K562 (cell line): ENCODE data around the gene LRMDA. TPM values are rescaled to one million over a fixed set of nuclear protein-coding genes. Genes with fewer than 3 reads are reported as not detected.

Source experiments
- ASH1L ChIP-seq: fragments of 450-650 bp; IDR thresholded peaks from 2 replicates; pipeline ENCODE4 v1.6.1; 2018; ENCODE audit warnings: borderline replicate concordance, mild to moderate bottlenecking, low read depth; ENCODE audit not compliant: partially characterized antibody
- ATF7 ChIP-seq: fragments of 450-650 bp; IDR thresholded peaks from 2 replicates; pipeline ENCODE4 v1.7.1; 2014; ENCODE audit warnings: mild to moderate bottlenecking, moderate library complexity
- E2F3 ChIP-seq: fragments of 250-450 bp; sonication (Bioruptor Pico); IDR thresholded peaks from 2 replicates; pipeline ENCODE4 v1.4.0; 2020; ENCODE audit warnings: mild to moderate bottlenecking
- EP400 ChIP-seq: fragments of 450-650 bp; IDR thresholded peaks from 2 replicates; pipeline ENCODE4 v1.6.1; 2017; ENCODE audit warnings: antibody characterized with exemption, mild to moderate bottlenecking, moderate library complexity
- HNRNPUL1 ChIP-seq: fragments of 200-400 bp; formaldehyde crosslinking; IDR thresholded peaks from 2 replicates; pipeline ENCODE4 v1.6.1; 2017; ENCODE audit warnings: low read length
- KAT8 ChIP-seq: fragments of 450-650 bp; IDR thresholded peaks from 2 replicates; pipeline ENCODE4 v1.6.1; 2016; ENCODE audit warnings: low read depth, mild to moderate bottlenecking
- NCOA4 ChIP-seq: fragments of 450-650 bp; IDR thresholded peaks from 2 replicates; pipeline ENCODE4 v1.6.1; 2018; ENCODE audit warnings: mild to moderate bottlenecking; ENCODE audit not compliant: partially characterized antibody
- PCBP1 ChIP-seq: fragments of 200-400 bp; formaldehyde crosslinking; IDR thresholded peaks from 2 replicates; pipeline ENCODE4 v1.6.1; 2018; ENCODE audit warnings: mild to moderate bottlenecking, low read depth, low read length; ENCODE audit not compliant: poor library complexity, severe bottlenecking
- SIN3B ChIP-seq: fragments of 450-650 bp; IDR thresholded peaks from 2 replicates; pipeline ENCODE4 v1.6.1; 2017; ENCODE audit warnings: low read depth, mild to moderate bottlenecking, moderate library complexity
- TAF7 ChIP-seq: fragments of 450-650 bp; IDR thresholded peaks from 2 replicates; pipeline ENCODE4 v1.6.1; 2016; ENCODE audit warnings: missing genetic modification characterization, missing compliant biosample characterization
- ZNF165 ChIP-seq: fragments of 250-450 bp; sonication (Bioruptor Pico); IDR thresholded peaks from 2 replicates; pipeline ENCODE4 v1.4.0; 2020; ENCODE audit warnings: borderline replicate concordance
- ZNF41 ChIP-seq: fragments of 250-450 bp; sonication (Bioruptor Pico); conservative IDR thresholded peaks from 2 replicates; pipeline ENCODE4 v1.4.0; 2020; ENCODE audit warnings: mild to moderate bottlenecking
- ZNF764 ChIP-seq: fragments of 250-450 bp; sonication (Bioruptor Pico); IDR thresholded peaks from 2 replicates; pipeline ENCODE4 v1.4.0; 2020; ENCODE audit warnings: low read depth, mild to moderate bottlenecking, moderate library complexity
- polyA plus RNA-seq, 8 experiments: library from polyadenylated mRNA; depleted of rRNA in 4 of 8; stranded (reverse) in 5 of 8; unstranded in 3 of 8; fragments of >200 nt; fragmentation: Nextera tagmentation in 2 of 8; fragmentation: Illumina TruSeq in 1 of 8; extraction: Ambion mirVana in 2 of 8; extraction: Trizol in 1 of 8; gene quantifications; 2 replicates each; pipeline versions ENCODE4 v1.2.1 to v1.2.3, GENCODE V29; 2011 to 2014; ENCODE audit warnings: inconsistent platforms in 1 of 8, missing spikeins in 1 of 8
- total RNA-seq, 7 experiments: library from RNA; depleted of rRNA in 6 of 7; stranded (reverse); fragments of >200 nt in 6 of 7; fragmentation: Illumina TruSeq in 2 of 7; extraction: Trizol in 2 of 7; gene quantifications; 2 replicates each; pipeline versions ENCODE4 v1.2.1 to v1.2.3, GENCODE V29; 2011 to 2021; ENCODE audit warnings: low replicate concordance in 1 of 7
- TF ChIP-seq, protein P1 (sequence below), 2 experiments: fragments of 450-650 bp; conservative IDR thresholded peaks; 2 replicates each; pipeline ENCODE4 v1.6.1; 2017; ENCODE audit warnings: mild to moderate bottlenecking in 2 of 2, moderate library complexity in 2 of 2
- TF ChIP-seq, protein P2 (sequence below), 2 experiments: fragments of 450-650 bp in 1 of 2; sonication (generic) in 1 of 2; formaldehyde crosslinking in 1 of 2; IDR thresholded peaks; 2 replicates each; pipeline versions ENCODE4 v1.7.1 to v1.9.0; 2016 to 2022; ENCODE audit warnings: inconsistent platforms in 1 of 2, mild to moderate bottlenecking in 1 of 2, missing genetic modification reagents in 1 of 2
- TF ChIP-seq, protein P3 (sequence below): fragments of 250-450 bp; sonication (Bioruptor Pico); IDR thresholded peaks from 2 replicates; pipeline ENCODE4 v1.4.0; 2020; ENCODE audit warnings: mild to moderate bottlenecking

LRMDA gene
- total and polyA plus RNA-seq, 9 of the 15 experiments (the other 6 are each of a cell fraction or from before 2014, with no cell fraction given): 0.25 TPM; not detected in 8

DNA sequence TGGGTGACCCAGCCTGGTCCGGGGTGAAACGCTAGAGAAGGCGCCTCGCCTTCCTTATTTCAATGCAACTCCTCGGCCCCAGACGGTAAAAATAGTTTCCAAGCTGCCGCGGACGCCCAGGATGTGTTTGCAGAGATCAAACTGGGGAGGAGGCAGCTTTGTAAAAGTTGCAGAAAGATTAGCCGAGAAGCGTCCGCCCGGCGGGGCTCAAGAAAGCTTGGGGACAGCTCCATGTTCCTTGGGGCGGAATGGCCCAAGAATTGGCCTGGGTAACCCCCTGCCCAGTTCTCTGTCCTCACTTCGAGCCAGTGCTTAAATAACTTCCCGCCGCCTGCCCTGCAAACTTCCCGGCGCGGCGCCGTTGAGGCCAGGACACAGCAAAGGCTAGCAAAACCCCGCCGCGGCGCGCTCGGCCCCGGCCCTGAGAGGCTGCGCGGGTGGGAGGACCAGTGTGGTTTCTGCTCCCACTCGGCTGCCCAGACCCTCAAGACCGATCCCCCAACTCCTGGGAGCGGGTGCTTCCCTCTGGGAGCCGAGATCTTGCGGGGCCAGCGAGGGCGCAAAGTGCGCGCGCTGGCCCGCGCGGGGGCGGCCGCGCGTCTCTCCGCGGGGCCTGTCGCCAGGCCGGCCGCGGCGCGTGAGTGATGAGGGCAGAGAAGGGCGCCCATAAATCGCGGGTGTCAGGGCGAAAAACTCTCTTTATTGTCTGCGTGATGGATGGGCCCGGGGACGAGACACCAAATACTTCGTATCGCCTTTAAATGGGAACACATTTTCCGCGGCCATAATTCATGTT lies 23.5 kb upstream of the LRMDA start (continued):
- TF ChIP-seq, protein P1, sequence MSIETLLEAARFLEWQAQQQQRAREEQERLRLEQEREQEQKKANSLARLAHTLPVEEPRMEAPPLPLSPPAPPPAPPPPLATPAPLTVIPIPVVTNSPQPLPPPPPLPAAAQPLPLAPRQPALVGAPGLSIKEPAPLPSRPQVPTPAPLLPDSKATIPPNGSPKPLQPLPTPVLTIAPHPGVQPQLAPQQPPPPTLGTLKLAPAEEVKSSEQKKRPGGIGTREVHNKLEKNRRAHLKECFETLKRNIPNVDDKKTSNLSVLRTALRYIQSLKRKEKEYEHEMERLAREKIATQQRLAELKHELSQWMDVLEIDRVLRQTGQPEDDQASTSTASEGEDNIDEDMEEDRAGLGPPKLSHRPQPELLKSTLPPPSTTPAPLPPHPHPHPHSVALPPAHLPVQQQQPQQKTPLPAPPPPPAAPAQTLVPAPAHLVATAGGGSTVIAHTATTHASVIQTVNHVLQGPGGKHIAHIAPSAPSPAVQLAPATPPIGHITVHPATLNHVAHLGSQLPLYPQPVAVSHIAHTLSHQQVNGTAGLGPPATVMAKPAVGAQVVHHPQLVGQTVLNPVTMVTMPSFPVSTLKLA (conservative IDR thresholded peaks at IDR 0.05): no peak
- TF ChIP-seq ASH1L (no peak), E2F3 (CRISPR knock-in tag) (no peak), HNRNPUL1 (no peak), ZNF165 (no peak), NCOA4 (no peak), ZNF41 (CRISPR knock-in tag) (no peak), TAF7 (no peak), ZNF764 (CRISPR knock-in tag) (no peak), EP400 (no peak), ATF7 (no peak), PCBP1 (no peak), KAT8 (no peak), SIN3B (no peak)
- TF ChIP-seq, protein P2, sequence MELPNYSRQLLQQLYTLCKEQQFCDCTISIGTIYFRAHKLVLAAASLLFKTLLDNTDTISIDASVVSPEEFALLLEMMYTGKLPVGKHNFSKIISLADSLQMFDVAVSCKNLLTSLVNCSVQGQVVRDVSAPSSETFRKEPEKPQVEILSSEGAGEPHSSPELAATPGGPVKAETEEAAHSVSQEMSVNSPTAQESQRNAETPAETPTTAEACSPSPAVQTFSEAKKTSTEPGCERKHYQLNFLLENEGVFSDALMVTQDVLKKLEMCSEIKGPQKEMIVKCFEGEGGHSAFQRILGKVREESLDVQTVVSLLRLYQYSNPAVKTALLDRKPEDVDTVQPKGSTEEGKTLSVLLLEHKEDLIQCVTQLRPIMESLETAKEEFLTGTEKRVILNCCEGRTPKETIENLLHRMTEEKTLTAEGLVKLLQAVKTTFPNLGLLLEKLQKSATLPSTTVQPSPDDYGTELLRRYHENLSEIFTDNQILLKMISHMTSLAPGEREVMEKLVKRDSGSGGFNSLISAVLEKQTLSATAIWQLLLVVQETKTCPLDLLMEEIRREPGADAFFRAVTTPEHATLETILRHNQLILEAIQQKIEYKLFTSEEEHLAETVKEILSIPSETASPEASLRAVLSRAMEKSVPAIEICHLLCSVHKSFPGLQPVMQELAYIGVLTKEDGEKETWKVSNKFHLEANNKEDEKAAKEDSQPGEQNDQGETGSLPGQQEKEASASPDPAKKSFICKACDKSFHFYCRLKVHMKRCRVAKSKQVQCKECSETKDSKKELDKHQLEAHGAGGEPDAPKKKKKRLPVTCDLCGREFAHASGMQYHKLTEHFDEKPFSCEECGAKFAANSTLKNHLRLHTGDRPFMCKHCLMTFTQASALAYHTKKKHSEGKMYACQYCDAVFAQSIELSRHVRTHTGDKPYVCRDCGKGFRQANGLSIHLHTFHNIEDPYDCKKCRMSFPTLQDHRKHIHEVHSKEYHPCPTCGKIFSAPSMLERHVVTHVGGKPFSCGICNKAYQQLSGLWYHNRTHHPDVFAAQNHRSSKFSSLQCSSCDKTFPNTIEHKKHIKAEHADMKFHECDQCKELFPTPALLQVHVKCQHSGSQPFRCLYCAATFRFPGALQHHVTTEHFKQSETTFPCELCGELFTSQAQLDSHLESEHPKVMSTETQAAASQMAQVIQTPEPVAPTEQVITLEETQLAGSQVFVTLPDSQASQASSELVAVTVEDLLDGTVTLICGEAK (IDR thresholded peaks at IDR 0.05): no peak
- TF ChIP-seq, protein P2 (CRISPR knock-in tag; IDR thresholded peaks at IDR 0.05): no peak
- TF ChIP-seq, protein P3, sequence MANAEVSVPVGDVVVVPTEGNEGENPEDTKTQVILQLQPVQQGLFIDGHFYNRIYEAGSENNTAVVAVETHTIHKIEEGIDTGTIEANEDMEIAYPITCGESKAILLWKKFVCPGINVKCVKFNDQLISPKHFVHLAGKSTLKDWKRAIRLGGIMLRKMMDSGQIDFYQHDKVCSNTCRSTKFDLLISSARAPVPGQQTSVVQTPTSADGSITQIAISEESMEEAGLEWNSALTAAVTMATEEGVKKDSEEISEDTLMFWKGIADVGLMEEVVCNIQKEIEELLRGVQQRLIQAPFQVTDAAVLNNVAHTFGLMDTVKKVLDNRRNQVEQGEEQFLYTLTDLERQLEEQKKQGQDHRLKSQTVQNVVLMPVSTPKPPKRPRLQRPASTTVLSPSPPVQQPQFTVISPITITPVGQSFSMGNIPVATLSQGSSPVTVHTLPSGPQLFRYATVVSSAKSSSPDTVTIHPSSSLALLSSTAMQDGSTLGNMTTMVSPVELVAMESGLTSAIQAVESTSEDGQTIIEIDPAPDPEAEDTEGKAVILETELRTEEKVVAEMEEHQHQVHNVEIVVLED (CRISPR knock-in tag): 0 out of 2 replicates have a peak, but pooled peaks have one; percentile 25
